Activated naive CD8-positive, alpha-beta T cell treated with anti-CD3 and anti-CD28 coated beads, Interleukin-2, amount 10 ng/mL, durations not matched to agents 7 days and 5 days (primary cell): ENCODE measurements around the gene IFIH1. TPM values are rescaled to one million over a fixed set of nuclear protein-coding genes. Genes with fewer than 3 reads are reported as not detected.
A peak's percentile ranks its signal among the peaks of the same experiment; 100 is the strongest.

Experiments used
- ATAC-seq: fragments of 150-1000 bp; cut with Tn5 transposase; one replicate; pipeline ENCODE4 v1.10.0; 2021; ENCODE audit warnings: low read depth, moderate library complexity
- POLR2A ChIA-PET: fragments of 350-600 bp; sonication (Branson Sonifier 250); formaldehyde crosslinking; loops from one replicate; lab custom pipeline; 2021; ENCODE audit warnings: antibody characterized with exemption; lab: Charles Lee
- DNase-seq: peaks from one replicate; pipeline ENCODE4 v3.0.0; 2021
- H3K27ac Mint-ChIP-seq: one replicate; pipeline ENCODE4 v1.8.0; 2022; ENCODE audit warnings: mild to moderate bottlenecking, mixed read lengths
- H3K27me3 Mint-ChIP-seq: one replicate; pipeline ENCODE4 v1.8.0; 2022; ENCODE audit warnings: mild to moderate bottlenecking, moderate library complexity, mixed read lengths
- H3K36me3 Mint-ChIP-seq: one replicate; pipeline ENCODE4 v1.8.0; 2021; ENCODE audit warnings: mild to moderate bottlenecking, mixed read lengths
- H3K4me1 Mint-ChIP-seq: one replicate; pipeline ENCODE4 v1.8.0; 2021; ENCODE audit warnings: mixed read lengths
- H3K4me3 Mint-ChIP-seq: one replicate; pipeline ENCODE4 v1.8.0; 2022; ENCODE audit warnings: mild to moderate bottlenecking, moderate library complexity, mixed read lengths
- H3K9me3 Mint-ChIP-seq: one replicate; pipeline ENCODE4 v1.8.0; 2021; ENCODE audit warnings: mixed read lengths
- total RNA-seq, 2 experiments: library from RNA; stranded (reverse); gene quantifications; one replicate each; pipeline ENCODE4 v1.2.3, GENCODE V29; 2021

IFIH1 gene
- total RNA-seq, 2 experiments from 2014 or later, result 45.9 to 50.4 TPM

DNA sequence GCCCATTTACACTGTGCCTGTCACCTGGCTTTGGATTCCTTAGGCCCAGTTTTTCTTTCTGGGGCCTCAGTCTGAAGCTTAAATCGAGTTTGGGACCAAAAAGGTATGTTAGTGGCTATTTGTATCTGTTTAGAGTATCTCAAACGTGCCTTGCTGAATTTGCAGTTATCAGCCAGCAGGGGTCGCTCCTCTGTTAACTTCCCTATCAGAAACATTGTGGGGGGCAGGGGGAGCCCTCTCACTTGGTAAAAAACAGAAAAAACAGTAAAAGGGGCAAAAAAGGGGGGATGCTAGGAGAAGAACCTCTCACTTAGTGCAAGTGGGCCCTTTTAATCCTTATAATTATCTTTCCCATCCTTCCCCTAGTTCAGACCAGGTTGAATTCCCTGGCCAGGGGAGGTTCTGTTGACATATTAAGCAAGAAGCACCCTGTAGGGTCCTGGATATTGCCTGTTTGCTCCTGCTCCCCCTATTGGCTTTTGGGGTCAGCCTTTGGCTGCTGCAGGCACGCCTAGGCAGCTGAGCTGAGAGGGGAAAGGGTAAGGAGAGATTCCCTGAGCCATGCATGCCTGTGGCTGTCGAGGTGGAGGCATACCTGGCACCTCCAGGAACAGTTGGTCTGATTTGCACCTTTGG is 8.8 kb upstream of the IFIH1 start:
- Mint-ChIP-seq H3K9me3 (no peaks in the 10 kb centered on the region), H3K36me3 (peaks cover 2% of the 10 kb centered on the region), H3K27me3 (no peaks in the 10 kb centered on the region), H3K4me3 (no peak overlapping the region), H3K27ac (peak overlapping the region; percentile 64), H3K4me1 (peaks cover 11% of the 10 kb centered on the region)
- POLR2A ChIA-PET, result interaction anchor here (0.7 kb wide), 1 partner anchor 16 kb away, joined by 5 read pairs; no protein-coding TSS in a partner anchor
- DNase-seq, result no peak
- ATAC-seq, result peak; percentile 44

DNA sequence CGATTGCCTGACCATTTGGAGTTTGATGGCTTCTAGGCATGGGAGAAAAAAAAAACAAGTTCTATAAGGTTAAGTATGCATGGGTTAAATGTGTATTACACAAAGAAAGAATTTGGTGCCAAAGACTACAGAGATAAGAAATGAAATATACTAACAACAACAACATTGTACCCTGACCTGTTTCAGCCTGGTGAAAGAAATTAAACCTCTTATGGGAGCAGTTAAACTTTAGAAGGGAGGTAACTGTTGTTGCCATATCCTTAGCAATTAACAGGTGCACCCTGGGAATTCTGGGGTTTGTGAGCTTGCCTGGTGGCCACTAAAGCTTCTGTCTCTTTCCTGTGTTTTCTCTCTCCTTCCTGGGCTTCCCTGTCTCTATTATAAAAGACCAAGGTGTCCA is 6.5 kb upstream of the IFIH1 start:
- DNase-seq (no peak), ATAC-seq (no peak)
- H3K27me3 Mint-ChIP-seq, result no peaks in the 10 kb centered on the region
- H3K4me3 Mint-ChIP-seq, result no peak overlapping the region
- no peaks in the 10 kb centered on the region for H3K9me3 Mint-ChIP-seq
- no peak overlapping the region for H3K27ac Mint-ChIP-seq
- POLR2A ChIA-PET, result no interaction called here
- peaks cover 26% of the 10 kb centered on the region for H3K4me1 Mint-ChIP-seq
- peaks cover 2% of the 10 kb centered on the region for H3K36me3 Mint-ChIP-seq

- Mint-ChIP-seq H3K36me3 (peaks cover 7% of the 10 kb centered on the region), H3K27ac (no peak overlapping the region), H3K27me3 (no peaks in the 10 kb centered on the region), H3K4me1 (peaks cover 36% of the 10 kb centered on the region), H3K9me3 (no peaks in the 10 kb centered on the region), H3K4me3 (peak overlapping the region; percentile 23)
- ATAC-seq (no peak), DNase-seq (no peak)
- POLR2A ChIA-PET, result no interaction called here
These were observed 2.5 kb upstream of the IFIH1 start for GRCh38 chr2:162320864-162321517.

DNA sequence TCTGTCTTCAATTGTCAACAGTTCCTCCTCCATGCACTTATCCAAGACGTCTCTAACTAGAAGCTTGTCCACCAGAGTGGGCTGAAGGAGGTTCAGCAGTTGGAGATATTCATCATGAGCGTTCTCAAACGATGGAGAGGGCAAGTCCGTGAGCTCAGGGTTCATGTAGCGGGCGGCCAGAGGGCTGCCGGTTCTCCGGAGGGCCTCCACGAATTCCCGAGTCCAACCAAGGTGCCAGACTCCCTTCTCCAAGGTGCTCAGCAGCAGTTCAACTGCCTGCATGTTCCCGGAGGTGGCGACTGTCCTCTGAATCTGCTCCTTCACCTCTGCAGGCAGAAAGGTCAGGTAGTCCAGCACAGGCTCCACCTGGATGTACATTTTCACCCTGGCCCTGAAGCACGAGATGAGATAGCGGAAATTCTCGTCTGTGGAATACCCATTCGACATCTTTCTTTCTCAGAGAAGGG is 590 bp downstream of the IFIH1 start:
- peak overlapping the region; percentile 99 for H3K4me3 Mint-ChIP-seq
- H3K9me3 Mint-ChIP-seq, result no peaks in the 10 kb centered on the region
- DNase-seq (peak; percentile 60), ATAC-seq (peak; percentile 4)
- peaks cover 55% of the 10 kb centered on the region for H3K4me1 Mint-ChIP-seq
- no peaks in the 10 kb centered on the region for H3K27me3 Mint-ChIP-seq
- peaks cover 20% of the 10 kb centered on the region for H3K36me3 Mint-ChIP-seq
- H3K27ac Mint-ChIP-seq, result peak overlapping the region; percentile 97
- POLR2A ChIA-PET, result interaction anchor here (0.6 to 2.2 kb wide), 5 partner anchors 14 to 1153 kb away, joined by 3 to 11 read pairs (median 4); partner anchors contain the start of genes GCA and PSMD14

GRCh38 chr2:162317058-162317742 is 1.3 kb downstream of the IFIH1 start:
- H3K4me1 Mint-ChIP-seq, result peaks cover 60% of the 10 kb centered on the region
- peaks cover 21% of the 10 kb centered on the region for H3K36me3 Mint-ChIP-seq
- POLR2A ChIA-PET, result interaction anchor here (0.7 to 2.2 kb wide), 2 partner anchors 13 to 26 kb away, joined by 7 to 11 read pairs; partner anchors contain the start of gene GCA
- no peak for DNase-seq
- peak overlapping the region; percentile 99 for H3K4me3 Mint-ChIP-seq
- H3K27me3 Mint-ChIP-seq, result no peaks in the 10 kb centered on the region
- no peak for ATAC-seq
- H3K27ac Mint-ChIP-seq, result peak overlapping the region; percentile 97
- no peaks in the 10 kb centered on the region for H3K9me3 Mint-ChIP-seq

GRCh38 chr2:162316590-162316989 is 1.9 kb downstream of the IFIH1 start:
- Mint-ChIP-seq H3K27ac (peak overlapping the region; percentile 97), H3K9me3 (no peaks in the 10 kb centered on the region), H3K27me3 (no peaks in the 10 kb centered on the region), H3K36me3 (peaks cover 23% of the 10 kb centered on the region), H3K4me3 (peak overlapping the region; percentile 99), H3K4me1 (peaks cover 66% of the 10 kb centered on the region)
- ATAC-seq (no peak), DNase-seq (no peak)
- POLR2A ChIA-PET, result no interaction called here

DNA sequence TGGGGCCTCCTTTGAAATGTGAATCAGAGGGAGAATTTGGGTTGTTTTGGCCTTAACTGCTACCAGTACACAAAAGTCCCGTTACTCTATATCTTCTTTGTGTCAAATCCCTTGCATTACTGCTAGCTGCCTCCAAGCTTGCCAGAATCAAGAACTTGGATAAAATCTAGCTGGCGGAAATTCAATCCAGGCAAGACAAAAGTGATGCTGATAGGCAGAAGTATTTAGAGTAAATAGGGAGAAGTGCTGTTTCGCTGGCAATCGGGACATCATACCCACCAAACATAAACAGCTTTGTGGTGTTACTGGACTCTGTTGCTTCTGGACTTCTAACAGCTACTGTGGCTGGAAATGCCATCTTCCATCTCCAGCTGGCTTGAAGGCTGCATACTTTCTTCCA is 2.5 kb downstream of the IFIH1 start:
- Mint-ChIP-seq H3K9me3 (no peaks in the 10 kb centered on the region), H3K27me3 (no peaks in the 10 kb centered on the region), H3K27ac (peak overlapping the region; percentile 6), H3K4me1 (peaks cover 64% of the 10 kb centered on the region), H3K4me3 (peak overlapping the region; percentile 99), H3K36me3 (peaks cover 25% of the 10 kb centered on the region)
- POLR2A ChIA-PET, result no interaction called here
- no peak for DNase-seq
- ATAC-seq, result no peak

DNA sequence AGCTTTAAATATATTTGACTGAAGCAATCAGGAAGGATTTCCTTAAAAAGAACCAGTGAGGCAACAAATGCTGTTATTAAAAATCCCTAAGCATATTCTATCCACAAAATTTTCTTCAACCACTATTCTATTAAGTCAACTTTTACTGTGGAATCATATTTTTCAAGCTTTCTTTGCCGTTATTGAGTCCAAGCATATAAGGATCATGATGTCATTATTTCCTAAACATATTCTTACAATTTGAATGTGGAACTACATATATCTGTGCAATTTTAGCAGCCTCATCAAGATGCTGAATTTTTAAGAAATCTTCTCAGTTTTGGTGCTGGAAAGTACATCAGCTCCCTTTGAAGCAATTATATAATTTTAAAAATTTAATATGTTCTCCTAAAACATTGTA is 5.6 kb downstream of the IFIH1 start:
- Mint-ChIP-seq H3K4me3 (no peak overlapping the region), H3K4me1 (peaks cover 64% of the 10 kb centered on the region), H3K9me3 (no peaks in the 10 kb centered on the region), H3K36me3 (peaks cover 39% of the 10 kb centered on the region), H3K27me3 (no peaks in the 10 kb centered on the region), H3K27ac (no peak overlapping the region)
- POLR2A ChIA-PET, result no interaction called here
- no peak for ATAC-seq
- no peak for DNase-seq

DNA sequence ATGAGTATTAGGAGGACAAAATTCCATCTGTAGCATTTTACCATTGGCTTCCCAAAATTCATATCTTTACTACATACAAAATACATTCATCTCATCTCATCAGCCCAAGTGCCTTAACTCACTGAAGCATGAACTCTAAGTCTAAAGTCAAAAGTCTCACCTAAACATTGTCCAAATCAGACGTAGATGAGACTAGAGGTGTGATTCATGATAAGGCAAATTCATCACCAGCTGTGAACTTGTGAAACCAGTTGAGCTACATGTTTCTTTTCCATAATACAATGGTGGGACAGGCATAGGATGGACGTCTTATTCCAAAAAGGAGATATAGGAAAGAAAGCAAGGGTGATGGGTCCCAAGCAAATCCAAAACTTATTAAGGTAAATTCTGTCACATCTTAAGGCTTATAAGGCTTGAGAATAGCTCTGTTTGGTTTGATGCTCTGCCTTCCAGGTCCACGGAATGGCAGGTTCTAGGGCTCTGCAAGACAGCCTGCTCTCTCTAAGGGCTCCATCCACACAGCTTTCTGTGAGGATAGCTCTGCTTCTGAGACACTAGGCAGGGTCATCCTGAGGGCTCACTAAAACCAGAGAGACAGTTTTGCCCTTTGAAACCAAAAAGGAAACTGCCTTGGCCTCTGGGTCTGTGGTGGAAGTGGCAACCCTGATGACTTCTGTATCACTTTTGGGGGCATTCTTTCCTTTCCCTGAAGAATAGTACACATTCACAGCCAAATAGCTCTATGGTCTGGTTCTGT is 9.6 kb downstream of the IFIH1 start:
- Mint-ChIP-seq H3K9me3 (no peaks in the 10 kb centered on the region), H3K4me3 (no peak overlapping the region), H3K4me1 (peaks cover 46% of the 10 kb centered on the region), H3K36me3 (peaks cover 29% of the 10 kb centered on the region), H3K27ac (peak overlapping the region; percentile 43), H3K27me3 (no peaks in the 10 kb centered on the region)
- DNase-seq (no peak), ATAC-seq (peak; percentile 60)
- POLR2A ChIA-PET, result interaction anchor here (2.3 kb wide), 1 partner anchor 10 kb away, joined by 9 read pairs; the partner anchor contains the start of gene IFIH1

DNA sequence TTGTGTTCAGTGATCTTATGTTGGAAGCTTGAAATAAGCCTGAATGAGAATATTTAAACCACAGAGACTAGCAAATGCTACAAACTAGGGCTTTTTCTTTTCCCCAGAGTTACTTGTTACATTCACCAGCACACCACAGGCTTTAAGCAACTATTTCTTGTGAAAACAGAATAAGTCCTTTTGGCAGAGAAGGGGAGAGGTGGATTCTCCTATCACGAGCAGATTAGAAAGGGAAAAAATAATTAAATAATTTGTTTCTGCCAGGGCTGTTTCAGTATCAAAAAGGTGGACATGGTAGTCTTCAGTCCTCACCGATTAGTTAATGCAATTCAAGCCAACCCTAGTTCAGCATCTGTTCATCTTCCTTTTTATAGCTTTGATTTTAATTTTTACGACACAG is 12.6 kb downstream of the IFIH1 start:
- Mint-ChIP-seq H3K27ac (no peak overlapping the region), H3K9me3 (no peaks in the 10 kb centered on the region), H3K27me3 (no peaks in the 10 kb centered on the region), H3K4me1 (peaks cover 25% of the 10 kb centered on the region), H3K36me3 (peaks cover 22% of the 10 kb centered on the region), H3K4me3 (no peak overlapping the region)
- ATAC-seq (no peak), DNase-seq (no peak)
- POLR2A ChIA-PET, result no interaction called here

DNA sequence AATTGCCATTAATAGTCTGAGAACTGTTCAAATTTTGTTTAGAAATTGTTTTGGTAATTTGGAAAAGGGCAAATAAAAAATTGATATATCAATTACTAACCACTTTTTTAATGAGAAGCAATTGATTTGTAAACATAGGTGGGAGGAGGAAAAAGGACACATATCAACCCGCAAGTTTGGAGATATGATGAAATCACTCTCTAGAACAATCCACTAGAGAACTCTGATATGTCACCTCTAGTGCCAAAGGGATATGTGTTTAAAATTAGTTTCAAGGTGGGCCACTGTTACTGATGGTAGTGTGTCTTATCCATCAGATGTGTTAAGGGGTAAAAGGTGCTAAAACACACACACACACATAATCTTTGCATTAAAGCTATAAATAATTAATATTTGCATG is 16.6 kb downstream of the IFIH1 start:
- Mint-ChIP-seq H3K4me1 (peaks cover 6% of the 10 kb centered on the region), H3K4me3 (no peak overlapping the region), H3K27me3 (no peaks in the 10 kb centered on the region), H3K36me3 (peaks cover 3% of the 10 kb centered on the region), H3K9me3 (no peaks in the 10 kb centered on the region), H3K27ac (no peak overlapping the region)
- POLR2A ChIA-PET, result no interaction called here
- ATAC-seq (no peak), DNase-seq (no peak)

DNA sequence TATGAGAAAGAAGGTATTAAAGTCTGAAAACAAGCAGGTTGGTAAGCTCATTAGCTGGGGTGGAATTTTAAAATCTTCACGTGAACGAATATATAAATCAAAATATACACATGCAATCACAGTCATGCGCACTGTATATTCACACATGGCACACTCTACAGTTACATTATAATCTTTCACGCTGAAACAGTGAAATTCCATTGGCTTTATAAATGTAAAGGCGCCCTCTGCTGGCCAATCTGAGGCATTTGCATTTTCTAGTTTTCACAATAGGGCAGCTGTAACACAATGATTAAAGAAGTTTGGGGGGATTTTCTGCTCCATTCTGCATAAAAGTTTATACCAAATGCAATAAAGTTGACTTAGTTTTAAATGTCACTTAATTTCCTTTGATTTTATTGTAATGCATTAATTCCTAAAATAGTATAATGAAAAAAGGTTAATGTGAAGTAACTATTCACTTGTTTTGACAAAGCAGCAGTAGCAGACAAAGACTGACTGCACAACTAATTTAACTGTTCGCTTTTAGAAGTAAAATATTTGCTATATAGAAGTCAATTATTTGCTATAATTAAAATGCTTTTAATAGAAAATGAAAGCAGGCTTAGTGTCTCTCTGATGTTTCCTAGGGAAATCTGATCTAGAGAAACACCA is 17.2 kb downstream of the IFIH1 start:
- POLR2A ChIA-PET, result no interaction called here
- peaks cover 3% of the 10 kb centered on the region for H3K36me3 Mint-ChIP-seq
- DNase-seq (no peak), ATAC-seq (peak; percentile 68)
- no peaks in the 10 kb centered on the region for H3K9me3 Mint-ChIP-seq
- H3K4me3 Mint-ChIP-seq, result no peak overlapping the region
- no peaks in the 10 kb centered on the region for H3K27me3 Mint-ChIP-seq
- no peak overlapping the region for H3K27ac Mint-ChIP-seq
- H3K4me1 Mint-ChIP-seq, result peaks cover 8% of the 10 kb centered on the region
